Activated naive CD4-positive, alpha-beta T cell treated with anti-CD3 and anti-CD28 coated beads, Interleukin-2, amount 50 U/mL, for 16 hours (primary cell): Measurements from ENCODE around the gene USP53.
"Not testable (repeated sequence)": the region's sequence is repeated elsewhere in the genome, so short reads cannot be mapped to it uniquely, and the experiment has no call there.

ENCODE experiments used
- DNase-seq: peaks from one replicate; pipeline ENCODE4 v3.0.0-alpha.2; 2020

The USP53 gene

DNA sequence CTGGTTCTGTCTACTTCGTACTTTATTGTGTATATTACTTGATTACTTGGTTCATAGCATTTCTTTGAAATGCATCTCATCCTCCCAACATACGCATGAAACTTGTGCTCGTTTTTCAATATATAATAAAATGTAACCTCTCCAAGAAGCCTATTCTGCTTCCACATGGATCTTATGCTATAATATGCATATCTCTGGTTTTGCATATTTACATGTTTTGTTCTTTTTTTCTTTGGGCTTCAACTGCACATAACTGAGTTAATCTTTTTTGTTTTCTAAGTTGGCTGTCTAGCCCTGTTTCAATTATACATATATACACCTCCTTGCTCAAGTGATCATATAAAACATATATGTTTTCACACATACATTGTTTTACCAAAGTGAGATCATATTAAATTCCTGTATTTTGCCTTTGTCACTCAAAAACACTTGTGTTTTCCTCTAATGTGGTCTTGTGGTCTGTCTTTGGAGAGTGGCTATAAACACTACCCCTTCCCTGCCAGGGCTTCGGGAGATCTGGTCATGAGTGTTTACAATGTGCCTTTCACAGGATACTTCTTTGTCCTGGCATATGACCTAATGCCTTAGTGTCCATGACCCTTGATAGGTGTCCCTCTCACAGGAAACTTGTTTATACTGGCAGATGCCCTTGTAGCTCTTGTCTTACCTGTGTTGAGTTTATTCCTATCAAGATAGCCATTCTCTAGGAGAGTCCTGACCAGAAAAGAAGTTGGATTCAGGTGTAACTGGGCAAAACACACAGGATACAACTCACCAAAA, 17.6 kb downstream of the USP53 start:
- DNase-seq = no peak

DNA sequence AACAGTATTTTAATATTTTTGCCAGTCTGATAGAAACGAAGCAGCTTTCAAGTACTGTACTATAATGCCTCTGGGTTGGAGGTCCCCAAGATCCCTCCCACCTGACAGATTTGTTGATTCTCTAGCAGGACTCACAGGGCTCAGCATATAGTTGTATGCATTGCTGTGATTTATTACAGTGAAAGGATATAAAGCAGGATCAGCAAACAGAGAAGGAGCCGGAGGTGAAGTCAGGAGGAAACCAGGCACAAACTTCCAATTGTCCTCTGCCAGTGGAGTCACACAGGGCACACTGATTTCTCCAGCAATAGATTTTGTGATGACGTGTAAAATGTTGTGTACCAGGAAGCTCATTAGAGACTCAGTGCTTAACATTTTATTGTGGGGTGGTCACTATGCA, 19.0 kb downstream of the USP53 start:
- DNase-seq = no peak

DNA sequence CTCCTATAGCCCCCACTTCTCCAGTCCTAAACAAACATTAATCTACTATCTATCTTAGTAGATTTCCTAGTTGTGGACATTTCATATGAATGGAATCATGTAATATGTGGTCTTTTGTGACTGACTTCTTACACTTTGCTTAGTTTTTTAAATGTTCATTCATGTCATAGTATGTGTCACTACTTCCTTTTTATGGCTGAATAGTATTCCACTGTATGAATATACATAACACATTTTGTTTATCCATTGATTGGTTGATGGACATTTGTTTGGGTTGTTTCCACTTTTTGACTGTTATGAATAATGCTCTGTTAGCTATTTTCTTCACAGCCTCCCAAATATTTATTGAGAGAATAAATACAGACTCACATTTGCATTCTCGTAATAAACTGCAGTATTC, 19.8 kb downstream of the USP53 start:
- DNase-seq = no peak

DNA sequence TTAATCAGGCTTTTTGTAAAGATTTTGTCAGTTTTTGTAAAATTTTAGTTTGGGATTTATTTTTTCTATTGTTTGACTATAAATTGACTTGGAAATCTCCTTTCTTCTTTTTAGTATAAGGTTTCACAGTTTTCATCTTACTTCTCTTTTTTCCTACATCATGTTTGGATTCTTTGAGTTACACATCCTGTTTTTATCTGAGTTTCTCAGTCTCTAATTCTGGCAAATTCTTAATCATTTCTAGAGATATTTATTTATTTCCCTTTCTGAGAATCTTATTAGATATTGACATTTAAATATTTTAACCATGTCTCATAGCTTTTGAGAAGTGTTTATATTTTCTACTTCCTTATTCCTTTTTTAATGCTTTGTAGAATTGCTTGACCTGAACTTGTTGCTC, 20.7 kb downstream of the USP53 start:
- no peak for DNase-seq

DNA sequence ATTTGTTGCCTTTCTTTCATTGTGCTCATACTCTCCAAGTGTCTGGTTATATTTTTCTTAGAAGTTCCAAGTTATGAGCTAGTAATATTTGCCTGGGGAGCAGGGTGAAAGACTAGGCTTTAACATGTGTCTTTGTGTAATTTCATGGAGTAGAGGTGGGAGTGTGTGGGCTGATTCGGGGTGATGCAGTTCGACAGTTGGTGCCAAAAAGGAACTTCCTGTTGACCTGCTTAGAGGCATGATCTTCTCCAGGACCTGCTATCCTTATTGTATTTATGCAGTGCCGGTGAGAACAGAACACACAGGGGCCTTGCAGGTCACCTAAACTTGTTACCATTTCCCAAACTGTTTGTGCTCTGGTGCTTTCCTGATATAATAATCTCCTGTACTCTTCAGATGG, 21.2 kb downstream of the USP53 start:
- no peak for DNase-seq

DNA sequence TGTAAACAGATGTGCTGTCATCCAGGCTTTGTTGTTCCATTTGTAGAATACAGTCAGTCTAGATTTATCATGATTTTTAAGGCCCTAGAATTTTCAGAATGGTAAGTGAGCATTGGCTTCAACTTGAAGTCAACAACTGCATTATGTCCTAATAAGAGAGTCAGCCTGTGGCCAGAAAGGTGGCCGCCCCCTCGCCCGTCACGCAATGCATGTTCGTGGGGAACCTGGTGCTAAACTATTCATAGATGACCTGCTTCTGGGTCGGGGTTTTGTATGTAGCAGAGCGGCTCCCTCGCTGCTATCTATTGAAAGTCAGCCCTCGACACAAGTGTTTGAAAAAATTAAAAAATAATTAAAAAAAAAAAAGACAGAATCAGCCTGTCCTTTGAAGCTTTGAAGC, 24.7 kb downstream of the USP53 start:
- DNase-seq = no peak

DNA sequence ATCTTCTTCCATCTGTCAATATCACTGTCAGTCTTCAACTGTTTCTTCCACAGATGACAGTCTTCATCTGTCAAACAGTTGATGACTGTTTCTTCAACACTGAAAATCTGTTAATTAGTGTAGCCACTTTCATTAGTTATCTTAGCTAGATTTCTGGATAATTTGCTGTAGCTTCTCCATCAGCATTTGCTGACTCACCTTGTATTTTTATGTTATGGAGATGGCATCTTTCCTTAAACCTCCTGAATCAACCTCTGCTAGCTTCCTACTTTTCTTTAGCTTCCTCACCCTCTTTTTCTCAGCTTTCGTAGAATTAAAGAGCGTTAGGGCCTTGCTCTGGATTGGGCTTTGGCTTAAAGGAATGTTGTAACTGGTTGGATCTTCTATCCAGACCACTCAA, 25.1 kb downstream of the USP53 start:
- no peak for DNase-seq

DNA sequence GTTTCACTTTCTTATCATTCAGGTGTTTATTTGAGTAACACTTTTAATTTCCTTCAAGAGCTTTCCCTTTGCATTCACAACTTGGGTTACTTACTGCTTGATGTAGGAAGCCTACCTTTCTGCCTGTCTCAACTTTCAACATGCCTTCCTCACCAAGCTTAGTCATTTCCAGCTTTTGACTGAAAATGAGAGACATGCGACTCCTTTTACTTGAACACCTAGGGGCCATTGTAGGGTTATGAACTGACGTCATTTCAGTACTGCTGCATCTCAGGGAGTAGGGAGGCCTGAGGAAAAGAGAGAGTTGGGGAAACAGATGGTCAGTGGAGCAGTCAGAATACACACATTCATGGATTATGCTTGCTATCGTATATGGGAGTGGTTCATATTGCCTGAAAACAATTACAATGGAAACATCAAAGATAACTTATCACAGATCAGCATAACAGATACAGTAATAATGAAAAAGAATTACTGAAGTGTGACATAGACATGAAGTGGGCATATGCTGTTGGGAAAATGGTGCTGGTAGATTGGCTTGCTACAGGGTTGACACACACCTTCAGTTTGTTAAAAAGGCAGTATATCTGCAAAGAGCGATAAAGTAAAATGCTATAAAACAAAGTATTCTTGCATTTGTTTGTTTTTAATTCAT, 25.7 kb downstream of the USP53 start:
- peak; percentile 17 for DNase-seq

DNA sequence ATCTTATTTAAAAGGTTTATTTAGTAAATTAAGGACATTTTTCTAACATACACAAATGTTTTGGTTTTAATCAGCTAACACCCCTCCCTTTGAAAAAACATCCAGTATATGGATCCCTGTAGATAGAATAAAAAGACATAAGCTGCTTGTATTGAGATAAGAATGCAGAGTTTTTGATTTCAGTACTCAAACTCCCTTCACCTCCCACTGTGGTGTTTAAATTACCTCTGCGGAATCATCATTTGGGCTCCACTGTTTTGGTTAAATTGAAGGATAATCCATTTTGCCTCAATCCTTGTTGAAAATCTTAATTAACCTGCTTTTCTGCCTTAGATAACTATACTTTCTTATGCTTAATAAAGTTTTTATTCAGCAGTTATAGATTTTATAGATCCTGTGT, 27.6 kb downstream of the USP53 start:
- DNase-seq = no peak

DNA sequence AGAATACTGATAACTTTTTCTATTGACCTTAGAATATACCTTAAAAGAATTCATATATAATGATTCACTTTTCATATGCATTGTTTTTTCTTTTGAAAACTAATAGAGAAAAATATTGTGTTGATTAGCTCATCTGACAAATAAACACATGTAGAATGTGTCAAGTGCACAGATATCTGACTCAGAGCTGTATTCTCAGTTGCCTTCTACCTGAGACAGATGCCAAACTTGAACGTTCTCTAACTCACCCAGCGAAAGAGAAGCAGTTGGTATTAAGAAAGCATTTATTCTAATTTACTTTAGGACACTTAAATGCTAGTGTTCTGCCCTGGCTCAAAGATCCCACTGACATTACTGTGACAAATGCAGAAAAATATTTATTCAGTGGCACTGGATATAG, 28.1 kb downstream of the USP53 start:
- no peak for DNase-seq

DNA sequence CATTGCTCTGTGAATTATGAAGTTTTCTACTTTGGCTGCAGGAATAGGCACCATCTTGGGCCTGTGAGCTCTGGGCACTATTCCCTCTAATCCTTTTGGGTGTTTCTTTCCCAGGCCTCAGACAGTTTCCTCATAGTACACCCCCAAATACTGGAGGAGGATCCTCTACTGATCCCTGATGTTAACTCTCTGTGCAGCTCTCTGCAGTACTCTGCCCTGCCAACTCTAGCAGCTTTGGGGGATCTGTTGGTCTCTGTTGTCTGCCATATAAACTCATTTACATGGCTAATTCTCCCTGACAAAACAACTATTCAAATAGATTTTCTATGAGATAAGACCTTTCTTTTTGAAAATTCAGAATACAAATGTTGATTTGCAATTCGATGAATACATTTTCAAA, 29.9 kb downstream of the USP53 start:
- DNase-seq = no peak

DNA sequence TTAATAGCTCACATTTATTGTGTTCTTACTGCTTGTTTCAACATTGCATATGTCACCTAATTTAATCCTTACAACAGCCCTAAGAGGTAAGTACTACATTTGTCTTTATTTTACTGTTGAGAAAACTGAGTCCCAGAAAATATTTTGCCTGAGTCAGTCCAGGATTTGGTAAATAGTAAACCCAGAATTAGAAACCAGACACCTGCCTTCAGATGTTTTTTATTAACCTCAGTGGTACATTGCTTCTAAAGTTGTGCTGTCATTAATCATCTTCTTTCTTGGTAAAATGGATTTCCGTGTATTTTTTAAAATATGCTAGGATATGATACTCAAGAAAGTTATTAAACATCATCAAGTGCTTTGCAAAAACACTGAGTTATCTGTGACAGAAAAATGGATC, 31.4 kb downstream of the USP53 start:
- no peak for DNase-seq

DNA sequence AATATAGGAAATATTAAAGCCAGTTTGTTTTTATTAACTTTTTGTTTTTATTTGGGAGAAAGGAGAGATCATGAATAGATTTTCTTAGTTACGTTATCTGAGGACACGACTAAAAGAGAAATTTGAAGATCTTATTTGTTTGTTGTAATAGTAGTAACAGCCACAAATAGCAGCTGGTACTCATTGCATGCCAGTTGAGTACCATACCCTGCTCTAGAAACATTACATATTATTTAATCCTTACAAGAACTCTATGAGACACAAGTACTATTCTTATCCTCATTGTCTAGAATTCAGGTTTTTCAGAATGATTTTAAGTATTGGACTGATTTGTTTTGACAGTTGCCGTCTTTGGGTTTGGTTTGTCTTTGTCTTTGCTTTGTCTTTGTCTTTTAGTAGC, 31.8 kb downstream of the USP53 start:
- no peak for DNase-seq

DNA sequence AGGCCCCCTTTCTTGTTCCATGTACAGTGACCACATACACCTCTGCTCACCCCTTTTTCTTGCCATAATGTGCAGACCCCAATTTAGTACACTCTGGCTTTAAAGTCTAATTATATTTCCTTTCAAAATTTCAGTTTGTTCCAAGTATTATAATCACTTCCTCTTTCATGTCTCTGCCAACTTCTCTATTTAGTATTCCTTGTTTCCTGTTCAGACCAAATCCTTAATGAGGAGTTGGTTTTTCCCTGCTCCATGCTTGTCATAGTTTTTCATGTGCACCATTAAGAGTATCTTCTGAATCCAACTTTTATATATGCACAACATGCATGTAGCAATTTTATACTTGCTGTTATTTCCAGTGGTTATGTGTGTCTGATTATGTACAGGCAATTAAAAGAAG, 32.3 kb downstream of the USP53 start:
- no peak for DNase-seq

DNA sequence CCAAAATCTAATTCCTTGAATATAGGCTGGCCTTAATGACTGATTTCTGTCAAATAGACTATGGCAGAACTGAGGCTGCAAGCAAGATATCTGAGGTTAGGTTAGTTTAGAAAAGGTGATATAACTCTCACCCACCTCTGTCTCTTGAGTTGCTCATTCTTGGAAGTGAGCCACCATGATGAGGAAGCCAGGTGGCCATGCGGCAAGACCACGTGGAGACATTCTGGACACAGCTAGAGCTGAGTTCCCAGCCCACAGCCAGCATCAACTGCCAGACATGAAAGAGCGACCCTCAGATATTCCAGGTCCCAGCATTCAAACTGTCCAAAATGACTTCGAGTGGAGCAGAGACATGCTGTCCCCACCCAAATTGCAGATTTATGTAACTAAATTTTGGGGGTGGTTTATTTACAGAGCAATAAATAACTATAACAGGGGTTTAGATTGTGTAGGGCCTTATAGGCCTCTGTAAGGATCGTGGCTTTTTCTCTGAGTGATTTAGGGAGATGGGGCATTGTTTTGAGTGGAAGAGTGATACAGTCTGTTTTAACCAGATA, 33.7 kb downstream of the USP53 start:
- no peak for DNase-seq

DNA sequence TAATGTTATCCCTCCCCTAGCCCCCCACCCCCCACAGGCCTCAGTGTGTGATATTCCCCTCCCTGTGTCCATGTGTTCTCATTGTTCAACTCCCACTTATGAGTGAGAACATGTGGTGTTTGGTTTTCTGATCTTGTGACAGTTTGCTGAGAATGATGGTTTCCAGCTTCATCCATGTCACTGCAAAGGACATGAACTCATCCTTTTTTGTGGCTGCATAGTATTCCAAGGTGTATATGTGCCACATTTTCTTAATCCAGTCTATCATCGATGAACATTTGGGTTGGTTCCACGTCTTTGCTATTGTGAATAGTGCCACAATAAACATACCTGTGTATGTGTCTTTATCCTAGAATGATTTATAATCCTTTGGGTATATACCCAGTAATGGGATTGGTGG, 38.5 kb downstream of the USP53 start:
- not testable (repeated sequence) for DNase-seq

DNA sequence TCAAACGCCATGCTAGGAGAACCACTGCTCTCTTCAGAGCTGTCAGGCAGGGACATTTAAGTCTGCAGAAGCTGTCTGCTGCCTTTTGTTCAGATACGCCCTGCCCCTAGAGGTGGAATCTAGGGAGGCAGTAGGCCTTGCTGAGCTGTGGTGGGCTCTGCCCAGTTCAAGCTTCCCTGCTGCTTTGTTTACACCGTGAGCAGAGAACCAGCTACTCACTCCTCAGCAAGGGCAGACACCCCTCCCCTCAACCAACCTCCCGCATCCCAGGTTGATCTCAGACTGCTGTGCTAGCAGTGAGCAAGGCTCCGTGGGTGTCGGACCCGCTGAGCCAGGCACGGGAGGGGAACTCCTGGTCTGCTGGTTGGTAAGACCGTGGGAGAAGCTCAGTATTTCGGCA, 42.7 kb downstream of the USP53 start:
- DNase-seq = not testable (repeated sequence)

DNA sequence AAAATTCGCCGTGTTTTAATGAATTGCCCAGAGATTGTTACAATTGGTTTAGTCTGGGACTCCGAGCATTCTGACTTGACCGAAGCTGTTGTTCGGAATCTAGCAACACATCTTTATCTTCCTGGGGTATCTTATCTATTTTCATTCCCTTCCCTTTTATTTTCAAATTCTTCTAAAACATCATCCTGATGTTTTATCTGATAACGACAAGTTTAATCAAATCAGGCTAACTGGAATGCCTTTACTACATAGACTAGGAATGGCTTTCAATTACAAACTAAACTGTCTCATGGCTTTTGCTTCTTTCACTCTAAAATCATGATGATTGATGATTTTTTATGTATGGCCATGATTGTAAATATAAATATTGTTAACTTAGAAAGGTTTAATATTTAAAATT, 48.0 kb downstream of the USP53 start:
- DNase-seq = no peak

DNA sequence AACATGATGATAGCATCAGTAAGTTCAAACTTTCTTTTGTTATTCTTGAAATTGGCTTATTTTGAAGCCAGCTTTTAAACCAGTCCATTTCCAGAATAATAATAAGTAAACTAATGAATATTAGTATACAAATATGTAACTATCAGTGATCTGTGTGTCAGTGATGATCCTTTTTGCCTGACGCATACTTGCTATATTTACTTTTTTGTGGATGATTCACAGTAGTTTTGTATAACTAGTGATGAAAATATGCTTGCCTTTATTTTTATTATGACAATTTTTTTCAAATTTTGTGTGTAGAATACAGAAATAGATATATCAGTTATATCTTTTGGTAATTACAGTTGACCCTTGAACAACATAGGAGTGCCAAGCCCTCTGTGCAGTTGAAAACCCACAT, 49.5 kb downstream of the USP53 start:
- no peak for DNase-seq

DNA sequence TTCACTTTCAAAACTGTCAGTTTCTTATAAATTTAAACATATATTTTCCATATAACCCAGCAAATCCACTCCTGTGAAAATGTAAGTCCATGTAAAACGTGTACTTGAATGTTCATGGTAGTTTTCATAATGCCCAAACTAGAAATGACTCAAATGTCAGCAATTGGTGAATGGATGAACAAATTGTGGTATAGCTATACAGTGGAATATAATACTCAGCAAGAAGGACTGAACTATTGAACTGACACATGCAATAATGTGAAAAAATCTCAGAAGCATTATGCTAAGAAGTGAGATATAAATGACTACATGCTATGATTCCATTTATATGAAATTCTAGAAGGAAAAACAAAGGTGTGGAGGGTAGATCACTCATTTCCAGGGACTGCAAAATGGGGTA, 52.2 kb downstream of the USP53 start:
- no peak for DNase-seq

DNA sequence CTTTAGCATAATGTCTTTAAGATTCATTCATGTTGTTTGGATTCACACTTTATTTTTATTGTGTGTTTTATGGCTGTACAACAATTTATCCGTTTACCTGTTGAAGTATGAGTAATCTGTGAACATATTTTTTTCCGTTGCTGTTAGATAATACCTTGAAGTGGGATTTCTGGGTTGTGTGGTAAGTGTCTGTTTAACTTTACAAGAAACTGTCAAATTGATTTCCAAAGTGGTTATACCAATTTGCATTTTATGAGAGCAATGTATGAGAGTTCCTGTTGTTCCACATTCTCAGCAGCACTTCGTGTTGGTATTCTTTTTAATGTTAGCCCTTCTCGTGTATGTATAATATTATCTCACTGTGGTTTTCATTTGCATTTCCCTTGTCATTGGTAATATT, 53.6 kb downstream of the USP53 start:
- no peak for DNase-seq

DNA sequence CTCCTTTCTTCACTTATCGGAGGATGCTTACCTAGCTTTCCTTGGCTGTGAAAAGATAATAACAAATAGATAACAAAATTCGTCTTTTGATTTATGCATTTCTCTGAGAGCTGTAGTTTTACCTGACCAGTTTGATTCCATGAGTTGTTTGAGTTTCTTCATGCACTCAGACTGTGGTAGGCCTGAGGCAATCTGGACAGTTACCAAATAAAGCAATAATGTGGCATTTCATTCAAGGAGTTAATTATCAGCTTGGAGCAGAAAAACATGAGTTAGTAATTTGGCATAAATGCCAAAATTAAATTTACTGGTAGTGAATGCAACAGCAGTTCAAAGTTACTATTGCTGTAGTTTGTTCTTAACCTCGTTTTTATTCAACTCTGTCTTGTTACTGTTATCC, 56.0 kb downstream of the USP53 start:
- DNase-seq = no peak

DNA sequence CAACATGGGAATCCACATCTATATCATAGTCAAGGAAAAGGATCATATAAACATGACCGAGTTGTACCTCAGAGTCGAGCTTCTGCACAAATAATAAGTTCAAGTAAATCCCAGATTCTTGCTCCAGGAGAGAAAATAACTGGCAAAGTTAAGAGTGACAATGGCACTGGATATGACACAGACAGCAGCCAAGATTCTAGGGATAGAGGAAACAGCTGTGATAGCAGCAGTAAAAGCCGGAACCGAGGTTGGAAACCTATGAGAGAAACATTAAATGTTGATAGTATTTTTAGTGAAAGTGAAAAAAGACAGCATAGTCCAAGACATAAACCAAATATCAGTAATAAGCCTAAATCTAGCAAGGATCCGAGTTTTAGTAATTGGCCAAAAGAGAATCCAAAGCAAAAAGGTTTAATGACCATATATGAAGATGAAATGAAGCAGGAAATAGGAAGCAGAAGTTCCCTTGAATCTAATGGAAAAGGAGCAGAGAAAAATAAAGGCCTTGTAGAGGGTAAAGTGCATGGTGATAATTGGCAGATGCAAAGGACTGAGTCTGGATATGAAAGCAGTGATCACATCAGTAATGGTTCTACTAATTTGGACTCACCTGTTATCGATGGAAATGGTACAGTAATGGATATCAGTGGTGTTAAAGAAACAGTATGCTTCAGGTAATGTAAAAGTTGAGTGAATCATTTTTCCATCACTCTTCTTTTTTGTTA, 59.0 kb downstream of the USP53 start:
- no peak for DNase-seq

DNA sequence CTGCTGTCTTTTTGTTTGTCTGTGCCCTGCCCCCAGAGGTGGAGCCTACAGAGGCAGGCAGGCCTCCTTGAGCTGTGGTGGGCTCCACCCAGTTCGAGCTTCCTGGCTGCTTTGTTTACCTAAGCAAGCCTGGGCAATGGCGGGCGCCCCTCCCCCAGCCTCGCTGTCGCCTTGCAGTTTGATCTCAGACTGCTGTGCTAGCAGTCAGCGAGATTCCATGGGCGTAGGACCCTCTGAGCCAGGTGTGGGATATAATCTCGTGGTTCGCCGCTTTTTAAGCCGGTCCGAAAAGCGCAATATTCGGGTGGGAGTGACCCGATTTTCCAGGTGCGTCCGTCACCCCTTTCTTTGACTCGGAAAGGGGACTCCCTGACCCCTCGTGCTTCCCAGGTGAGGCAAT, 67.0 kb downstream of the USP53 start:
- DNase-seq = not testable (repeated sequence)
